Measurements from ENCODE around the gene C9orf78. TPM values are rescaled to one million over a fixed set of nuclear protein-coding genes. Genes with fewer than 3 reads are reported as not detected.

The C9orf78 gene
- total and polyA plus RNA-seq, 9 of the 15 experiments (the other 6 are each of a cell fraction or from before 2014, with no cell fraction given): 94.6 to 266 (median 202) TPM

DNA sequence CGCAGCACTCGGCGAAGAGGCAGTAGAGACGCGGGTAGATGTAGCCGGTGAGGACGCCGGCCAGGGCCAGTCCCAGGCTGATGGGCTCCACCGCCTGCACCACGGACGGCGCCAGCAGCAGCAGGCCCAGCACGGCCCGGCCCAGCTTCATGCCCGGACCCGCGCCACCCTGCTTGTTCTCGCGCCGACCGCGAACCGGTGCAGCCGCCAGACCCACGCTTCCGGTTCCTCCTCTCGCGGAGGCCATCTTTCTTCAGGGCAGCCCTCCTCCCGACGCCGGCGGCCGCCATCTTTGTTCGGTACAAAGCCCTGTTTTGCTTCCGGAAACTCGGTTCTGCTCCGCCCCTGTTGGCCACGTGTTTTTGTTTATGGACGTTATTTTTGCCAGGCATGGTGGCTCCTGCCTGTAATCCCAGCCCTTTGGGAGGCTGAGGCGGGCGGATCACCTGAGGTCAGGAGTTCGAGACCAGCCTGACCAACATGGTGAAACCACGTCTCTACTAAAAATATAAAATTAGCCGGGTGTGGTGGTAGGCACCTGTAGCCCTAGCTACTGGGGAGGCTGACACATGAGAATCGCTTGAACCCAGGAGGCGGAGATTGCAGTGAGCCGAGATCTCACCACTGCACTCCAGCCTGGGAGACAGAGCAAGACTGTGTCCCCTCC, 11.0 kb downstream of the C9orf78 start, which contains the start of gene TOR1A (continued):
- peak; percentile 69; the same call in 1 of the 2 replicates for TF ChIP-seq HNRNPL (IDR thresholded peaks at IDR 0.05; ENCODE audit: low read depth, low read length)
- TF ChIP-seq TBP (optimal IDR thresholded peaks at IDR 0.05; ENCODE audit: low read depth, low read length): peak; percentile 36
- TF ChIP-seq NR1H2 (CRISPR knock-in tag; IDR thresholded peaks at IDR 0.05): peak; percentile 57; the same call in 1 of the 2 replicates
- 0 out of 2 replicates have a peak, but pooled peaks have one; percentile 61 for TF ChIP-seq ZBTB49 (CRISPR knock-in tag; IDR thresholded peaks at IDR 0.05; ENCODE audit: borderline replicate concordance)
- TF ChIP-seq RBM25 (IDR thresholded peaks at IDR 0.05; ENCODE audit: low read depth, low read length, severe bottlenecking): peak; percentile 15
- TF ChIP-seq, protein P1, sequence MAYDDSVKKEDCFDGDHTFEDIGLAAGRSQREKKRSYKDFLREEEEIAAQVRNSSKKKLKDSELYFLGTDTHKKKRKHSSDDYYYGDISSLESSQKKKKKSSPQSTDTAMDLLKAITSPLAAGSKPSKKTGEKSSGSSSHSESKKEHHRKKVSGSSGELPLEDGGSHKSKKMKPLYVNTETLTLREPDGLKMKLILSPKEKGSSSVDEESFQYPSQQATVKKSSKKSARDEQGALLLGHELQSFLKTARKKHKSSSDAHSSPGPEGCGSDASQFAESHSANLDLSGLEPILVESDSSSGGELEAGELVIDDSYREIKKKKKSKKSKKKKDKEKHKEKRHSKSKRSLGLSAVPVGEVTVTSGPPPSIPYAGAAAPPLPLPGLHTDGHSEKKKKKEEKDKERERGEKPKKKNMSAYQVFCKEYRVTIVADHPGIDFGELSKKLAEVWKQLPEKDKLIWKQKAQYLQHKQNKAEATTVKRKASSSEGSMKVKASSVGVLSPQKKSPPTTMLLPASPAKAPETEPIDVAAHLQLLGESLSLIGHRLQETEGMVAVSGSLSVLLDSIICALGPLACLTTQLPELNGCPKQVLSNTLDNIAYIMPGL (CRISPR knock-in tag; IDR thresholded peaks at IDR 0.05): 0 out of 2 replicates have a peak, but pooled peaks have one; percentile 63
- TF ChIP-seq, protein P2, sequence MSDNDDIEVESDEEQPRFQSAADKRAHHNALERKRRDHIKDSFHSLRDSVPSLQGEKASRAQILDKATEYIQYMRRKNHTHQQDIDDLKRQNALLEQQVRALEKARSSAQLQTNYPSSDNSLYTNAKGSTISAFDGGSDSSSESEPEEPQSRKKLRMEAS (CRISPR knock-in tag; IDR thresholded peaks at IDR 0.05): peak; percentile 98
- TF ChIP-seq GABPB1 (CRISPR knock-in tag; IDR thresholded peaks at IDR 0.05): peak; percentile 98
- peak; percentile 56 for TF ChIP-seq BRD9 (IDR thresholded peaks at IDR 0.05; ENCODE audit: low read depth, partially characterized antibody)
- TF ChIP-seq NFE2 (IDR thresholded peaks at IDR 0.05; ENCODE audit: low read depth): no peak
- TF ChIP-seq ZNF133 (CRISPR knock-in tag; IDR thresholded peaks at IDR 0.05): no peak
- TF ChIP-seq, protein P3, sequence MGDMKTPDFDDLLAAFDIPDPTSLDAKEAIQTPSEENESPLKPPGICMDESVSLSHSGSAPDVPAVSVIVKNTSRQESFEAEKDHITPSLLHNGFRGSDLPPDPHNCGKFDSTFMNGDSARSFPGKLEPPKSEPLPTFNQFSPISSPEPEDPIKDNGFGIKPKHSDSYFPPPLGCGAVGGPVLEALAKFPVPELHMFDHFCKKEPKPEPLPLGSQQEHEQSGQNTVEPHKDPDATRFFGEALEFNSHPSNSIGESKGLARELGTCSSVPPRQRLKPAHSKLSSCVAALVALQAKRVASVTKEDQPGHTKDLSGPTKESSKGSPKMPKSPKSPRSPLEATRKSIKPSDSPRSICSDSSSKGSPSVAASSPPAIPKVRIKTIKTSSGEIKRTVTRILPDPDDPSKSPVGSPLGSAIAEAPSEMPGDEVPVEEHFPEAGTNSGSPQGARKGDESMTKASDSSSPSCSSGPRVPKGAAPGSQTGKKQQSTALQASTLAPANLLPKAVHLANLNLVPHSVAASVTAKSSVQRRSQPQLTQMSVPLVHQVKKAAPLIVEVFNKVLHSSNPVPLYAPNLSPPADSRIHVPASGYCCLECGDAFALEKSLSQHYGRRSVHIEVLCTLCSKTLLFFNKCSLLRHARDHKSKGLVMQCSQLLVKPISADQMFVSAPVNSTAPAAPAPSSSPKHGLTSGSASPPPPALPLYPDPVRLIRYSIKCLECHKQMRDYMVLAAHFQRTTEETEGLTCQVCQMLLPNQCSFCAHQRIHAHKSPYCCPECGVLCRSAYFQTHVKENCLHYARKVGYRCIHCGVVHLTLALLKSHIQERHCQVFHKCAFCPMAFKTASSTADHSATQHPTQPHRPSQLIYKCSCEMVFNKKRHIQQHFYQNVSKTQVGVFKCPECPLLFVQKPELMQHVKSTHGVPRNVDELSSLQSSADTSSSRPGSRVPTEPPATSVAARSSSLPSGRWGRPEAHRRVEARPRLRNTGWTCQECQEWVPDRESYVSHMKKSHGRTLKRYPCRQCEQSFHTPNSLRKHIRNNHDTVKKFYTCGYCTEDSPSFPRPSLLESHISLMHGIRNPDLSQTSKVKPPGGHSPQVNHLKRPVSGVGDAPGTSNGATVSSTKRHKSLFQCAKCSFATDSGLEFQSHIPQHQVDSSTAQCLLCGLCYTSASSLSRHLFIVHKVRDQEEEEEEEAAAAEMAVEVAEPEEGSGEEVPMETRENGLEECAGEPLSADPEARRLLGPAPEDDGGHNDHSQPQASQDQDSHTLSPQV (IDR thresholded peaks at IDR 0.05): no peak; the same call in 1 of the 2 replicates
- peak; percentile 23; the same call in 1 of the 2 replicates for TF ChIP-seq ZBTB7A (IDR thresholded peaks at IDR 0.05; ENCODE audit: borderline replicate concordance, control insufficient read depth, low read depth, low read length)
- peak; percentile 95 for TF ChIP-seq EP400 (IDR thresholded peaks at IDR 0.05)
- TF ChIP-seq NEUROD1 (IDR thresholded peaks at IDR 0.05; ENCODE audit: borderline replicate concordance, low read depth, low read length, partially characterized antibody): peak; percentile 71
- peak; percentile 50; the same call in 1 of the 2 replicates for TF ChIP-seq TEAD4 (IDR thresholded peaks at IDR 0.05; ENCODE audit: low read length)
- 0 out of 2 replicates have a peak, but pooled peaks have one; percentile 26 for TF ChIP-seq TEAD4 (CRISPR knock-in tag; IDR thresholded peaks at IDR 0.05; ENCODE audit: borderline replicate concordance)
- TF ChIP-seq ELF1 (tag; IDR thresholded peaks at IDR 0.05): peak; percentile 99
- peak; percentile 55 to 67; a peak in 2 of 4 replicates for TF ChIP-seq TEAD1 (CRISPR knock-in tag; IDR thresholded peaks at IDR 0.05)
